ENCODE data around the gene GPX6. TPM values are rescaled to one million over a fixed set of nuclear protein-coding genes. Genes with fewer than 3 reads are reported as not detected.
"Not testable (repeated sequence)": the region's sequence is repeated elsewhere in the genome, so short reads cannot be mapped to it uniquely, and the experiment has no call there.

The GPX6 gene
- total RNA-seq, 1 experiment from 2014 or later = not detected

DNA sequence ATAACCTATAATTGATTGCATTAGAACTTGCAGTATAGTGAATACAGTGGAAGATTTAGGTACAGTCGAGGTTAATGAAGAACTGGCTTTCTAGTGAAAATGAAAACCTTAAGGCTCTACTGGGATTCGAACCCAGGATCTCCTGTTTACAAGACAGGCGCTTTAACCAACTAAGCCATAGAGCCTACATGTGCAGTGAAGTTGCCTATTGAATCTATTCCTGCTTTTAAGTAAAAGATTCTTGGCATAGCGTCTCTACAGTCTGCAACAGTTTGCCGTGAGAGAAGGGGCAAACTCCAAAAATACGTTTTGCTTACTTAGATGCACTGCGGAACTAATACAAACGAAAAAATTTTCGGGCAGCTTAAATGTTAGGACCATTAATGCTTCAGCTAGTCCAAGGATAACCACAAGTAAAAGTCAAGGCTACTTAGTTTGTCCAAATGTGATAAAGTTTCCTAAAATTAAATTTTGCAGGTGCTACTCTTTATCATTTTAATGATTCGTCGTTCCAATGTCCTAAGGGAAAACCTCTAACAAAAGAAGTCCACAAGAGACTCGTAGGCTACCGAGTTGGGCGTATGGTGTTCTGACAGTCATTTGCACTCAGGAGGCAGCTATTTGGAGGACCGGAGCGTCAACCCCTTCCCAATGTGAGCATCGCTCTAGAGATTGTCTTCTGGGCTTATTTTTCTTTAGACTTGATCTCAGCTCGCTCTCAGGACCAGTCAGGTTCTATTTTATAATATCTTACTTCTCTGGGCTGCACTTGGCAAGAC, 41.0 kb downstream of the GPX6 start:
- Histone ChIP-seq H3K36me3 (ENCODE audit: insufficient read depth, low read length, poor library complexity, severe bottlenecking) (no peaks in the 10 kb centered on the region), H3K27me3 (replicated peaks; ENCODE audit: insufficient read depth, low read depth, low read length, poor library complexity) (peaks cover 10% of the 10 kb centered on the region), H3K4me3 (ENCODE audit: low read depth, low read length, poor library complexity, severe bottlenecking) (peak overlapping the region; percentile 54), H3K9me3 (ENCODE audit: low read depth, low read length, poor library complexity, severe bottlenecking) (no peaks in the 10 kb centered on the region), H3K27ac (ENCODE audit: low read depth, low read length, poor library complexity, severe bottlenecking) (no peak overlapping the region), H3K4me1 (ENCODE audit: insufficient read depth, low read length, poor library complexity, severe bottlenecking) (no peaks in the 10 kb centered on the region)
- no peak for TF ChIP-seq EZH2 (IDR thresholded peaks at IDR 0.05; ENCODE audit: borderline replicate concordance, low read depth, low read length, poor library complexity, severe bottlenecking)
- TF ChIP-seq CTCF (conservative IDR thresholded peaks at IDR 0.05; ENCODE audit: low read depth, low read length) = no peak
- ChIA-PET CTCF (no interaction called here), POLR2A (ENCODE audit: low non-redundant PET) (interaction anchor here (0.7 kb wide), 1 partner anchor 545 kb away, joined by 8 read pairs; no protein-coding TSS in a partner anchor)
- DNase-seq (ENCODE audit: low spot score) = peak; percentile 91
- intact Hi-C loops (cut with micrococcal nuclease; ENCODE audit: unreplicated experiment) = no loop called here
- no TSS peak for BruUV-seq (replicated peaks)

- DNase-seq (ENCODE audit: low spot score); intact Hi-C loops (cut with micrococcal nuclease; ENCODE audit: unreplicated experiment); H3K27ac ChIP-seq (ENCODE audit: low read depth, low read length, poor library complexity, severe bottlenecking); POLR2A ChIA-PET (ENCODE audit: low non-redundant PET); H3K9me3 ChIP-seq (ENCODE audit: low read depth, low read length, poor library complexity, severe bottlenecking); H3K4me3 ChIP-seq (ENCODE audit: low read depth, low read length, poor library complexity, severe bottlenecking); CTCF ChIA-PET; H3K36me3 ChIP-seq (ENCODE audit: insufficient read depth, low read length, poor library complexity, severe bottlenecking); H3K4me1 ChIP-seq (ENCODE audit: insufficient read depth, low read length, poor library complexity, severe bottlenecking); H3K27me3 ChIP-seq (replicated peaks; ENCODE audit: insufficient read depth, low read depth, low read length, poor library complexity); BruUV-seq (replicated peaks): not testable (repeated sequence)
Observed at GRCh38 chr6:28469153-28469745, 46.3 kb downstream of the GPX6 start.

GRCh38 chr6:28468056-28468455, 47.5 kb downstream of the GPX6 start:
- no peak for TF ChIP-seq EZH2 (IDR thresholded peaks at IDR 0.05; ENCODE audit: borderline replicate concordance, low read depth, low read length, poor library complexity, severe bottlenecking)
- TF ChIP-seq CTCF (conservative IDR thresholded peaks at IDR 0.05; ENCODE audit: low read depth, low read length) = no peak
- intact Hi-C loops (cut with micrococcal nuclease; ENCODE audit: unreplicated experiment) = no loop called here
- H3K4me1 ChIP-seq (ENCODE audit: insufficient read depth, low read length, poor library complexity, severe bottlenecking) = no peaks in the 10 kb centered on the region
- peaks cover 5% of the 10 kb centered on the region for H3K9me3 ChIP-seq (ENCODE audit: low read depth, low read length, poor library complexity, severe bottlenecking)
- no peak for DNase-seq (ENCODE audit: low spot score)
- no TSS peak for BruUV-seq (replicated peaks)
- no peak overlapping the region for H3K27ac ChIP-seq (ENCODE audit: low read depth, low read length, poor library complexity, severe bottlenecking)
- no peak overlapping the region for H3K4me3 ChIP-seq (ENCODE audit: low read depth, low read length, poor library complexity, severe bottlenecking)
- CTCF ChIA-PET = no interaction called here
- no peaks in the 10 kb centered on the region for H3K36me3 ChIP-seq (ENCODE audit: insufficient read depth, low read length, poor library complexity, severe bottlenecking)
- POLR2A ChIA-PET (ENCODE audit: low non-redundant PET) = interaction anchor here (0.6 kb wide), 1 partner anchor 94 kb away, joined by 4 read pairs; no protein-coding TSS in a partner anchor
- peaks cover 12% of the 10 kb centered on the region for H3K27me3 ChIP-seq (replicated peaks; ENCODE audit: insufficient read depth, low read depth, low read length, poor library complexity)

All from A673 (cell line).